HCT116 (cell line): ENCODE measurements around the gene PLAAT2. TPM values are rescaled to one million over a fixed set of nuclear protein-coding genes. Genes with fewer than 3 reads are reported as not detected.

Source experiments
- ATAC-seq: fragments of 200-7000 bp; cut with Tn5 transposase; 2 replicates; pipeline ENCODE4 v1.9.1; 2020; ENCODE audit warnings: mild to moderate bottlenecking, moderate library complexity
- BruUV-seq: library from RNA; stranded (reverse); fragments of 400-500 nt; replicated peaks from 2 replicates; lab custom pipeline; 2021; lab: Mats Ljungman, UMichigan
- CTCF ChIA-PET: fragments of 300-600 bp; sonication (Branson Sonifier 250); formaldehyde crosslinking; loops from one replicate; lab custom pipeline; 2021; ENCODE audit warnings: antibody characterized with exemption; lab: Charles Lee
- POLR2A ChIA-PET: fragments of 300-600, 350-600 bp; sonication (Branson Sonifier 250); formaldehyde crosslinking; loops from one replicate; lab custom pipeline; 2021; ENCODE audit warnings: antibody characterized with exemption; lab: Charles Lee
- RAD21 ChIA-PET, 2 experiments: fragments of 300-600 bp; sonication (Branson Sonifier 250); formaldehyde crosslinking; loops; one replicate each; lab custom pipeline; 2023; ENCODE audit warnings: low total read pairs in 2 of 2; ENCODE audit not compliant: uncharacterized antibody in 2 of 2, unreplicated experiment in 2 of 2, low non-redundant PET in 1 of 2; lab: Charles Lee
- DNase-seq: peaks from one replicate; pipeline ENCODE4 v3.0.0-alpha.2; 2010; ENCODE audit warnings: low read depth, low spot score
- H2AFZ ChIP-seq: fragments of 200-600 bp; shearing (Covaris generic), sonication (generic); 2 replicates; pipeline ENCODE4 v1.6.1; 2017; ENCODE audit warnings: low read depth, mixed run types, mixed read lengths, antibody characterized with exemption, low read length; ENCODE audit not compliant: poor library complexity, severe bottlenecking
- H3K27ac ChIP-seq: 2 replicates; pipeline ENCODE4 v1.5.1; 2012; ENCODE audit warnings: low read depth, low read length
- H3K27me3 ChIP-seq: fragments of 200-600 bp; sonication (generic); 2 replicates; pipeline ENCODE4 v1.6.1; 2016; ENCODE audit warnings: mixed run types, low read length, mixed read lengths; ENCODE audit not compliant: insufficient read depth
- H3K36me3 ChIP-seq, 2 experiments: fragments of 200-500 bp in 1 of 2; fragments of 200-600 bp in 1 of 2; sonication (Bioruptor generic) in 1 of 2; sonication (generic) in 1 of 2; 2 replicates each; pipeline versions ENCODE4 v1.5.1 to v1.6.1; 2014 to 2016; ENCODE audit warnings: low read length in 2 of 2, inconsistent platforms in 1 of 2, mixed read lengths in 1 of 2, mixed run types in 1 of 2; ENCODE audit not compliant: insufficient read depth in 2 of 2, control insufficient read depth in 1 of 2
- H3K4me1 ChIP-seq, 2 experiments: fragments of 200-600 bp in 1 of 2; sonication (generic) in 1 of 2; 2 replicates each; pipeline versions ENCODE4 v1.5.1 to v1.6.1; 2012 to 2017; ENCODE audit warnings: low read length in 2 of 2, inconsistent platforms in 1 of 2, mild to moderate bottlenecking in 1 of 2, mixed read lengths in 1 of 2, mixed run types in 1 of 2, moderate library complexity in 1 of 2; ENCODE audit not compliant: insufficient read depth in 2 of 2, control insufficient read depth in 1 of 2
- H3K4me2 ChIP-seq: fragments of 200-600 bp; sonication (generic); 2 replicates; pipeline ENCODE4 v1.6.1; 2017; ENCODE audit warnings: mixed run types, low read length, mixed read lengths
- H3K4me3 ChIP-seq, 2 experiments: fragments of 200-600 bp in 1 of 2; sonication (generic) in 1 of 2; replicated peaks in 1 of 2; 2 replicates each; pipeline ENCODE4 v1.5.1; 2011 to 2016; ENCODE audit warnings: low read length in 2 of 2, control low read depth in 1 of 2, low read depth in 1 of 2, mild to moderate bottlenecking in 1 of 2, mixed read lengths in 1 of 2, mixed run types in 1 of 2
- H3K79me2 ChIP-seq: fragments of 200-600 bp; sonication (generic); 2 replicates; pipeline ENCODE4 v1.6.1; 2017; ENCODE audit warnings: mild to moderate bottlenecking, mixed run types, low read length, moderate library complexity, mixed read lengths; ENCODE audit not compliant: insufficient read depth
- H3K9ac ChIP-seq: fragments of 200-600 bp; sonication (generic); 2 replicates; pipeline ENCODE4 v1.6.1; 2016; ENCODE audit warnings: low read length, mixed read lengths
- H3K9me2 ChIP-seq: fragments of 200-600 bp; sonication (generic), shearing (Covaris generic); 2 replicates; pipeline ENCODE4 v1.6.1; 2017; ENCODE audit warnings: mixed run types, mild to moderate bottlenecking, moderate library complexity; ENCODE audit not compliant: insufficient read depth
- H3K9me3 ChIP-seq, 2 experiments: fragments of 200-500 bp in 1 of 2; fragments of 200-600 bp in 1 of 2; sonication (Bioruptor generic) in 1 of 2; sonication (generic) in 1 of 2; 2 replicates each; pipeline ENCODE4 v1.6.1; 2014 to 2017; ENCODE audit warnings: low read length in 2 of 2, mixed read lengths in 2 of 2, inconsistent platforms in 1 of 2, low read depth in 1 of 2, mild to moderate bottlenecking in 1 of 2, mixed run types in 1 of 2, moderate library complexity in 1 of 2; ENCODE audit not compliant: control insufficient read depth in 1 of 2, insufficient read depth in 1 of 2
- H4K20me1 ChIP-seq: fragments of 200-600 bp; sonication (generic), shearing (Covaris generic); 2 replicates; pipeline ENCODE4 v1.6.1; 2017; ENCODE audit warnings: mixed run types, mild to moderate bottlenecking, moderate library complexity; ENCODE audit not compliant: insufficient read depth
- ATF3 ChIP-seq: IDR thresholded peaks from 2 replicates; pipeline ENCODE4 v1.6.1; 2012
- CBX3 ChIP-seq: IDR thresholded peaks from 2 replicates; pipeline ENCODE4 v1.6.1; 2012; ENCODE audit warnings: low read depth
- CTCF ChIP-seq, 3 experiments: fragments of 200-600 bp in 1 of 3; sonication (generic) in 1 of 3; IDR thresholded peaks in 2 of 3; conservative IDR thresholded peaks in 1 of 3; 2 replicates each; pipeline ENCODE4 v1.5.1; 2012 to 2017; ENCODE audit warnings: low read depth in 2 of 3, low read length in 2 of 3, antibody characterized with exemption in 1 of 3, borderline replicate concordance in 1 of 3, control low read depth in 1 of 3, mild to moderate bottlenecking in 1 of 3, mixed read lengths in 1 of 3, mixed run types in 1 of 3, moderate library complexity in 1 of 3; ENCODE audit not compliant: insufficient read depth in 1 of 3
- ELF1 ChIP-seq: IDR thresholded peaks from 2 replicates; pipeline ENCODE4 v1.6.1; 2012; ENCODE audit warnings: low read depth, borderline replicate concordance
- FOSL1 ChIP-seq: IDR thresholded peaks from 2 replicates; pipeline ENCODE4 v1.6.1; 2012; ENCODE audit warnings: low read depth
- MAX ChIP-seq: IDR thresholded peaks from 2 replicates; pipeline ENCODE4 v1.6.1; 2012
- RAD21 ChIP-seq: IDR thresholded peaks from 2 replicates; pipeline ENCODE4 v1.6.1; 2012; ENCODE audit warnings: low read depth, mild to moderate bottlenecking
- SP1 ChIP-seq: IDR thresholded peaks from 2 replicates; pipeline ENCODE4 v1.6.1; 2012; ENCODE audit warnings: low read depth
- intact Hi-C: fragments of 100-400 bp; cut with micrococcal nuclease; formaldehyde crosslinking; loops from 2 replicates; pipeline ENCODE4 v1.10.0; 2022
- total RNA-seq: library from RNA; stranded (reverse); gene quantifications from one replicate; pipeline ENCODE4 v1.2.1, GENCODE V29; 2021; ENCODE audit not compliant: unreplicated experiment

Gene PLAAT2
- total RNA-seq, 1 experiment from 2014 or later: not detected

GRCh38 chr11:63573881-63574855 is 11.0 kb upstream of the PLAAT2 start:
- Histone ChIP-seq H3K9me3 (no peaks in the 10 kb centered on the region), H3K4me3 (no peak overlapping the region), H3K27ac (no peak overlapping the region), H3K9ac (no peak overlapping the region), H2AFZ (no peak overlapping the region), H3K4me1 (no peaks in the 10 kb centered on the region), H3K27me3 (no peaks in the 10 kb centered on the region), H4K20me1 (no peaks in the 10 kb centered on the region), H3K79me2 (no peaks in the 10 kb centered on the region), H3K36me3 (no peaks in the 10 kb centered on the region), H3K9me2 (no peaks in the 10 kb centered on the region), H3K4me2 (no peak overlapping the region)
- intact Hi-C loops: no loop called here
- ATAC-seq (no peak; the same call in 1 of the 2 replicates), DNase-seq (no peak)
- ChIA-PET RAD21 (no interaction called here), POLR2A (no interaction called here), CTCF (no interaction called here)
- TF ChIP-seq MAX: no peak
- TF ChIP-seq RAD21: no peak
- no peak for TF ChIP-seq CTCF (IDR thresholded peaks at IDR 0.05 in 2 of 3, conservative IDR thresholded peaks at IDR 0.05 in 1 of 3; ENCODE audit: borderline replicate concordance in 1 of 3, insufficient read depth in 1 of 3, low read depth in 2 of 3, low read length in 2 of 3)
- TF ChIP-seq FOSL1: no peak
- TF ChIP-seq ELF1: no peak
- no peak for TF ChIP-seq ATF3
- no peak for TF ChIP-seq SP1
- no peak for TF ChIP-seq CBX3
- BruUV-seq: no TSS peak
